ENCODE data around the gene BEST1. TPM values are rescaled to one million over a fixed set of nuclear protein-coding genes. Genes with fewer than 3 reads are reported as not detected.
A peak's percentile ranks its signal among the peaks of the same experiment; 100 is the strongest.
"Not testable (repeated sequence)": the region's sequence is repeated elsewhere in the genome, so short reads cannot be mapped to it uniquely, and the experiment has no call there.

The BEST1 gene
- total and polyA plus RNA-seq, 9 donors: 1.0 to 17.8 (median 4.2) TPM

GRCh38 chr11:61949169-61950034, 749 bp upstream of the BEST1 start:
- no peaks in the 10 kb centered on the region for H3K27me3 ChIP-seq
- TF ChIP-seq, protein P1, sequence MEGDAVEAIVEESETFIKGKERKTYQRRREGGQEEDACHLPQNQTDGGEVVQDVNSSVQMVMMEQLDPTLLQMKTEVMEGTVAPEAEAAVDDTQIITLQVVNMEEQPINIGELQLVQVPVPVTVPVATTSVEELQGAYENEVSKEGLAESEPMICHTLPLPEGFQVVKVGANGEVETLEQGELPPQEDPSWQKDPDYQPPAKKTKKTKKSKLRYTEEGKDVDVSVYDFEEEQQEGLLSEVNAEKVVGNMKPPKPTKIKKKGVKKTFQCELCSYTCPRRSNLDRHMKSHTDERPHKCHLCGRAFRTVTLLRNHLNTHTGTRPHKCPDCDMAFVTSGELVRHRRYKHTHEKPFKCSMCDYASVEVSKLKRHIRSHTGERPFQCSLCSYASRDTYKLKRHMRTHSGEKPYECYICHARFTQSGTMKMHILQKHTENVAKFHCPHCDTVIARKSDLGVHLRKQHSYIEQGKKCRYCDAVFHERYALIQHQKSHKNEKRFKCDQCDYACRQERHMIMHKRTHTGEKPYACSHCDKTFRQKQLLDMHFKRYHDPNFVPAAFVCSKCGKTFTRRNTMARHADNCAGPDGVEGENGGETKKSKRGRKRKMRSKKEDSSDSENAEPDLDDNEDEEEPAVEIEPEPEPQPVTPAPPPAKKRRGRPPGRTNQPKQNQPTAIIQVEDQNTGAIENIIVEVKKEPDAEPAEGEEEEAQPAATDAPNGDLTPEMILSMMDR (IDR thresholded peaks at IDR 0.05): no peak
- no peak for TF ChIP-seq EP300 (IDR thresholded peaks at IDR 0.05)
- peak; percentile 62 for TF ChIP-seq POLR2A (IDR thresholded peaks at IDR 0.05)
- H3K36me3 ChIP-seq: no peaks in the 10 kb centered on the region
- no peaks in the 10 kb centered on the region for H3K9me3 ChIP-seq
- H3K4me1 ChIP-seq (ENCODE audit: insufficient read depth): peaks cover 12% of the 10 kb centered on the region
- H3K27ac ChIP-seq: peak overlapping the region; percentile 41 to 75
- DNase-seq: peak; percentile 77 to 92 (median 83)
- intact Hi-C loops (cut with DNase I): loop anchor here in 3 of 4 donors (2.0 to 10.0 kb wide), 4 partner anchors 51 to 152 kb away; no protein-coding TSS in a partner anchor
- no peak overlapping the region for H3K4me3 ChIP-seq
- WGBS, 3 donors: 25 to 27% (median 27%) methylated on average over 9 of the region's 9 CpGs

GRCh38 chr11:61951484-61952135, 1.5 kb downstream of the BEST1 start:
- Histone ChIP-seq H3K27me3 (no peaks in the 10 kb centered on the region), H3K4me1 (ENCODE audit: insufficient read depth) (peaks cover 14% of the 10 kb centered on the region), H3K36me3 (no peaks in the 10 kb centered on the region), H3K9me3 (no peaks in the 10 kb centered on the region), H3K27ac (no peak overlapping the region), H3K4me3 (no peak overlapping the region)
- intact Hi-C loops (cut with DNase I): loop anchor here in 2 of 4 donors (10.0 kb wide), 1 partner anchor 133 kb away; no protein-coding TSS in a partner anchor
- WGBS, 3 donors: 94 to 95% (median 94%) methylated on average over 11 of the region's 11 CpGs
- DNase-seq: peak in 1 of 5 donors; percentile 16
- TF ChIP-seq, protein P1 (IDR thresholded peaks at IDR 0.05): no peak
- TF ChIP-seq EP300 (IDR thresholded peaks at IDR 0.05) (no peak), POLR2A (IDR thresholded peaks at IDR 0.05) (no peak)

DNA sequence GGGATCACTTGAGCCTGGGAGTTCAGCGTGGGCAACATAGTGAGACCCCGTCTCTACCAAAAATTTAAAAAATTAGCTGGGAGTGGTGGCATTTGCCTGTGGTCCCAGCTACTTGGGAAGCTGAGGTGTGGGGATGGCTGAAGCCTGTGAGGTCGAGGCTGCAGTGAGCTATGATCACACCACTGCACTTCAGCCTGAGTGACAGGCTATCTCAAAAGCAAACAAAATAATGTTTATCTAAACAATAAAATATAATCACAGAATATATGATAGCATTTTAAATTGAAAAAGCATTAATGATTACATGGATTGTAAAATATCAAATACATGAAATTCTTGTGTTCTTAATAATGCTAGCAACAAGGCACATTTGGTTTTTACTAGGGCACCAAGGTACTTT, 2.7 kb downstream of the BEST1 start:
- Histone ChIP-seq H3K4me1 (ENCODE audit: insufficient read depth) (peaks cover 11% of the 10 kb centered on the region), H3K27ac (no peak overlapping the region), H3K9me3 (no peaks in the 10 kb centered on the region), H3K4me3 (no peak overlapping the region), H3K36me3 (no peaks in the 10 kb centered on the region), H3K27me3 (no peaks in the 10 kb centered on the region)
- TF ChIP-seq, protein P1 (IDR thresholded peaks at IDR 0.05): no peak
- TF ChIP-seq POLR2A (IDR thresholded peaks at IDR 0.05) (no peak), EP300 (IDR thresholded peaks at IDR 0.05) (no peak)
- DNase-seq: no peak
- WGBS, 3 donors: 92 to 95% (median 92%) methylated on average over 3 of the region's 3 CpGs
- intact Hi-C loops (cut with DNase I): loop anchor here in 2 of 4 donors (10.0 kb wide), 1 partner anchor 132 kb away; no protein-coding TSS in a partner anchor

- WGBS, 3 donors: 88 to 92% (median 90%) methylated on average over 5 of the region's 5 CpGs
- not testable (repeated sequence) for H3K9me3 ChIP-seq; H3K4me1 ChIP-seq (ENCODE audit: insufficient read depth); H3K27me3 ChIP-seq; H3K36me3 ChIP-seq; H3K4me3 ChIP-seq; H3K27ac ChIP-seq
- DNase-seq: peak in 1 of 5 donors; percentile 30
- intact Hi-C loops (cut with DNase I): loop anchor here in 2 of 4 donors (10.0 kb wide), 1 partner anchor 131 kb away; no protein-coding TSS in a partner anchor
Observed at GRCh38 chr11:61953632-61954031, 3.5 kb downstream of the BEST1 start.
